HepG2 (cell line): Measurements from ENCODE around the gene EXOC3L2. TPM values are rescaled to one million over a fixed set of nuclear protein-coding genes. Genes with fewer than 3 reads are reported as not detected.

Source experiments
- ATAC-seq: fragments of 200-7000 bp; cut with Tn5 transposase; 3 replicates; pipeline ENCODE4 v1.9.1; 2020; ENCODE audit warnings: mild to moderate bottlenecking, moderate library complexity
- BruUV-seq: library from RNA; stranded (reverse); fragments of 400-500 nt; replicated peaks from 2 replicates; lab custom pipeline; 2021; lab: Mats Ljungman, UMichigan
- CTCF ChIA-PET: fragments of 300-600 bp; formaldehyde crosslinking; extraction: SDS; loops from one replicate; lab custom pipeline; 2021; ENCODE audit warnings: low total read pairs, inconsistent platforms, low intra/inter-chr PET ratio; lab: Yijun Ruan, JAX
- POLR2A ChIA-PET: fragments of 350-600 bp; sonication (Branson Sonifier 250); formaldehyde crosslinking; loops from one replicate; lab custom pipeline; 2020; ENCODE audit warnings: antibody characterized with exemption, inconsistent platforms; lab: Yijun Ruan, JAX
- DNase-seq: peaks from one replicate; pipeline ENCODE4 v3.0.0-alpha.2; 2015; ENCODE audit warnings: low spot score
- FAIRE-seq: peaks from 3 replicates; lab custom pipeline; 2011; peaks lifted over from hg19 to GRCh38; lab: Jason Lieb, UNC
- H2AFZ ChIP-seq: one replicate; pipeline ENCODE4 v1.6.1; 2011; ENCODE audit warnings: low read length, inconsistent platforms
- H3K27ac ChIP-seq: fragments of 300-600 bp; 3 replicates; pipeline ENCODE4 v1.8.0; 2011; ENCODE audit warnings: mixed run types, mild to moderate bottlenecking, mixed read lengths, low read length, inconsistent platforms; ENCODE audit not compliant: insufficient read depth; ENCODE audit errors: extremely low read length
- H3K27me3 ChIP-seq, 2 experiments: fragments of 200-600 bp in 1 of 2; 2 replicates in 1 of 2; 3 replicates in 1 of 2; pipeline versions ENCODE4 v1.6.0 to v1.8.0; 2011; ENCODE audit warnings: low read length in 2 of 2, mild to moderate bottlenecking in 2 of 2, moderate library complexity in 2 of 2, inconsistent platforms in 1 of 2; ENCODE audit not compliant: insufficient read depth in 2 of 2, control insufficient read depth in 1 of 2
- H3K36me3 ChIP-seq, 2 experiments: fragments of 200-600 bp in 1 of 2; replicated peaks in 1 of 2; 2 replicates in 1 of 2; 3 replicates in 1 of 2; pipeline versions ENCODE4 v1.5.1 to v1.8.0; 2011; ENCODE audit warnings: low read length in 2 of 2, inconsistent platforms in 1 of 2; ENCODE audit not compliant: insufficient read depth in 2 of 2, control insufficient read depth in 1 of 2
- H3K4me1 ChIP-seq: 2 replicates; pipeline ENCODE4 v1.5.1; 2012; ENCODE audit warnings: low read length, inconsistent platforms; ENCODE audit not compliant: insufficient read depth
- H3K4me2 ChIP-seq: 2 replicates; pipeline ENCODE4 v1.6.0; 2011; ENCODE audit warnings: low read depth, low read length, inconsistent platforms
- H3K4me3 ChIP-seq, 3 experiments: fragments of 200-600 bp in 1 of 3; sonication (generic), shearing (Covaris generic) in 1 of 3; replicated peaks in 1 of 3; 2 replicates each; pipeline ENCODE4 v1.5.1; 2011 to 2016; ENCODE audit warnings: low read length in 3 of 3, inconsistent platforms in 2 of 3, low read depth in 2 of 3, mild to moderate bottlenecking in 2 of 3, control low read depth in 1 of 3, mixed read lengths in 1 of 3; ENCODE audit not compliant: insufficient read depth in 1 of 3
- H3K79me2 ChIP-seq: one replicate; pipeline ENCODE4 v1.6.1; 2011; ENCODE audit warnings: low read length, inconsistent platforms; ENCODE audit not compliant: insufficient read depth
- H3K9ac ChIP-seq: 2 replicates; pipeline ENCODE4 v1.6.0; 2011; ENCODE audit warnings: mild to moderate bottlenecking, low read depth, low read length, inconsistent platforms; ENCODE audit not compliant: insufficient read depth
- H3K9me3 ChIP-seq: 2 replicates; pipeline ENCODE4 v1.5.1; 2012; ENCODE audit warnings: mild to moderate bottlenecking, low read length
- H4K20me1 ChIP-seq: 2 replicates; pipeline ENCODE4 v1.6.0; 2011; ENCODE audit warnings: inconsistent platforms, mild to moderate bottlenecking, low read length, moderate library complexity; ENCODE audit not compliant: insufficient read depth
- CBX2 ChIP-seq, 2 experiments: fragments of 200-600 bp in 1 of 2; sonication (generic); formaldehyde crosslinking in 1 of 2; IDR thresholded peaks; 2 replicates each; pipeline versions ENCODE4 v1.7.0 to v1.8.1; 2018 to 2022; ENCODE audit warnings: low read depth in 2 of 2, low read length in 1 of 2, mild to moderate bottlenecking in 1 of 2, missing genetic modification reagents in 1 of 2
- HHEX ChIP-seq: IDR thresholded peaks from 2 replicates; pipeline ENCODE4 v1.6.1; 2016; ENCODE audit warnings: control low read depth
- HNRNPLL ChIP-seq: fragments of 200-400 bp; formaldehyde crosslinking; IDR thresholded peaks from 2 replicates; pipeline ENCODE4 v1.6.1; 2017; ENCODE audit warnings: mild to moderate bottlenecking, low read depth, low read length; ENCODE audit not compliant: poor library complexity, severe bottlenecking
- MYC ChIP-seq: sonication (generic); formaldehyde crosslinking; IDR thresholded peaks from 2 replicates; pipeline ENCODE4 v1.9.0; 2021; ENCODE audit warnings: missing genetic modification reagents, borderline replicate concordance
- NFE2L1 ChIP-seq: sonication (generic); formaldehyde crosslinking; IDR thresholded peaks from 2 replicates; pipeline ENCODE4 v1.4.0; 2020; ENCODE audit warnings: missing genetic modification reagents, mild to moderate bottlenecking, borderline replicate concordance
- ZNF660 ChIP-seq: sonication (generic); formaldehyde crosslinking; IDR thresholded peaks from 2 replicates; pipeline ENCODE4 v1.5.1; 2020; ENCODE audit warnings: mild to moderate bottlenecking, low read depth, missing genetic modification reagents, borderline replicate concordance
- ZNF720 ChIP-seq: sonication (generic); formaldehyde crosslinking; IDR thresholded peaks from 2 replicates; pipeline ENCODE4 v1.4.0; 2020; ENCODE audit warnings: missing genetic modification reagents
- WGBS: methylation state at CpG from one replicate; pipeline ENCODE4 v1.1.6; 2017; ENCODE audit warnings: low lambda C conversion rate; 5-methylcytosine and 5-hydroxymethylcytosine counted together
- in situ Hi-C: cut with HindIII; loops from 2 replicates; pipeline ENCODE4 v1.10.0; 2017; ENCODE audit warnings: low pct_unique_long_range_greater_than_20kb; ENCODE audit not compliant: extremely low pct_ligation_motif_present
- intact Hi-C: fragments of 100-400 bp; cut with micrococcal nuclease; formaldehyde crosslinking; loops from one replicate; pipeline ENCODE4 v1.10.0; 2022; ENCODE audit not compliant: unreplicated experiment
- polyA plus RNA-seq, 8 experiments: library from polyadenylated mRNA; depleted of rRNA in 3 of 8; stranded (reverse) in 7 of 8; unstranded in 1 of 8; fragments of >200 nt; fragmentation: Illumina TruSeq in 4 of 8; extraction: Trizol in 4 of 8; gene quantifications; 2 replicates each; pipeline versions ENCODE4 v1.2.1 to v1.2.3, GENCODE V29; 2011 to 2016; ENCODE audit warnings: low read depth in 4 of 8, missing spikeins in 1 of 8, mixed read lengths in 1 of 8; ENCODE audit not compliant: insufficient read depth in 1 of 8
- total RNA-seq, 5 experiments: library from RNA; depleted of rRNA; stranded (reverse); fragments of >200 nt; fragmentation: Illumina TruSeq; extraction: Trizol; gene quantifications; 2 replicates each; pipeline ENCODE4 v1.2.3, GENCODE V29; 2016; ENCODE audit warnings: low read depth in 1 of 5
- TF ChIP-seq, protein P1 (sequence below): IDR thresholded peaks from 2 replicates; pipeline ENCODE4 v1.6.1; 2016; ENCODE audit warnings: missing compliant biosample characterization, missing genetic modification reagents, borderline replicate concordance
- TF ChIP-seq, protein P2 (sequence below): sonication (generic); formaldehyde crosslinking; IDR thresholded peaks from 2 replicates; pipeline ENCODE4 v1.4.0; 2020; ENCODE audit warnings: low read depth, missing genetic modification reagents
- TF ChIP-seq, protein P3 (sequence below): sonication (generic); formaldehyde crosslinking; IDR thresholded peaks from 2 replicates; pipeline ENCODE4 v1.4.0; 2020; ENCODE audit warnings: missing genetic modification reagents
- TF ChIP-seq, protein P4 (sequence below): sonication (generic); formaldehyde crosslinking; IDR thresholded peaks from 2 replicates; pipeline ENCODE4 v1.4.0; 2020; ENCODE audit warnings: missing genetic modification reagents, borderline replicate concordance
- TF ChIP-seq, protein P5 (sequence below): sonication (generic); formaldehyde crosslinking; IDR thresholded peaks from 2 replicates; pipeline ENCODE4 v1.5.0; 2020; ENCODE audit warnings: mild to moderate bottlenecking, missing genetic modification reagents

The EXOC3L2 gene
- total and polyA plus RNA-seq, 2 of the 13 experiments (the other 11 are each of a cell fraction or from before 2014, with no cell fraction given), result 0.21 TPM; not detected in 1

DNA sequence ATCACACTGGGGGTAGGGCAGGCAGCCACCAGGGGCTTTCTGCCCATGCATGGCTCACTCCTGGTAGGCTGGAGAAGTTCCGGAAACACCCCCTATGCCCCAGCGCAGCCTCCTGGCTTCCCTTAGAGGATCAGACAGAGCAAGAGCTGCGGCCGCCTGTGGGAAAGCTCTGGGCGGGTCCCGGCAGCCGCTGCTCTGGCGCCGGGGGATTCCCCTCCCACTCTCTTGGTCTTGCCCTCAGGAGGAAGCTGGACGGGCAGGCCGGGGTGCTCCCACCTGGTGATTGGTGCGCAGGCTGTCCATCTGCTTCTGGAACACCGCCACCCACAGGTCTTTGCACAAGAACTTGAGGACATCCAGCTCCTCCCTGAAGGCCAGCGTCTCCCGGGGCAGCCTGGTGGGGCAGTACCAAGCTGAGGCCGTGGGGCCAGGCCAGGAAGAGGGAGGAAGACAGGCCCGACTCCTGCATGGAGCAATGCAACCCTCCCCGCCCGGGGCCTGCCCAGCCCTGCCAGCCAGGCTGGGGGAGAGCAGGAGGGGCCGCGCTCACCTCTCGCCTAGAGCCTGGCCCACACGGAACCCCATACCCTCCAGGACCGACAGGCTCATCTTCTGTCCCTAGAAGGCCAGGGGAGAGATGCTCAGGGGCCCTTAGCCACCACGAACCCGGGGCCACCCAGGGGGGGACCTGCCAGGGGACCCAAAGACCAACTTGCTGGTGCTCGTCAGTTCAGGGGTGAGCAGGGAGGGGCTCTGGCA is 80.5 kb downstream of the EXOC3L2 start:
- H3K4me1 ChIP-seq, result peaks cover 96% of the 10 kb centered on the region
- peak overlapping the region; percentile 76 for H3K4me2 ChIP-seq
- H3K4me3 ChIP-seq, result peak overlapping the region; percentile 28 to 64 (median 36)
- H3K9ac ChIP-seq, result no peak overlapping the region; the same call in 1 of the 2 replicates
- peaks cover 12 to 21% of the 10 kb centered on the region in 2 experiments; a peak in 4 of 5 replicates for H3K27me3 ChIP-seq
- no peak overlapping the region for H2AFZ ChIP-seq
- no peaks in the 10 kb centered on the region for H4K20me1 ChIP-seq
- in situ Hi-C loops, result no loop called here
- DNase-seq (peak; percentile 79), FAIRE-seq (peak; percentile 66), ATAC-seq (peak; percentile 57)
- no TSS peak for BruUV-seq
- ChIA-PET POLR2A (interaction anchor here (0.8 to 2.1 kb wide), 6 partner anchors 9 to 275 kb away, joined by 3 to 21 read pairs (median 4); partner anchors contain the start of genes BLOC1S3 and TRAPPC6A), CTCF (interaction anchor here (0.8 kb wide), 1 partner anchor 24 kb away, joined by 3 read pairs; no protein-coding TSS in a partner anchor)
- no peaks in the 10 kb centered on the region for H3K36me3 ChIP-seq
- no peaks in the 10 kb centered on the region for H3K9me3 ChIP-seq
- no peaks in the 10 kb centered on the region for H3K79me2 ChIP-seq
- WGBS, result 72% methylated on average over 7 of the region's 27 CpGs
- no peak overlapping the region for H3K27ac ChIP-seq
- intact Hi-C loops, result loop anchor here (2.0 kb wide), 1 partner anchor 174 kb away; no protein-coding TSS in a partner anchor
- TF ChIP-seq ZNF720, result no peak
- TF ChIP-seq, protein P1, sequence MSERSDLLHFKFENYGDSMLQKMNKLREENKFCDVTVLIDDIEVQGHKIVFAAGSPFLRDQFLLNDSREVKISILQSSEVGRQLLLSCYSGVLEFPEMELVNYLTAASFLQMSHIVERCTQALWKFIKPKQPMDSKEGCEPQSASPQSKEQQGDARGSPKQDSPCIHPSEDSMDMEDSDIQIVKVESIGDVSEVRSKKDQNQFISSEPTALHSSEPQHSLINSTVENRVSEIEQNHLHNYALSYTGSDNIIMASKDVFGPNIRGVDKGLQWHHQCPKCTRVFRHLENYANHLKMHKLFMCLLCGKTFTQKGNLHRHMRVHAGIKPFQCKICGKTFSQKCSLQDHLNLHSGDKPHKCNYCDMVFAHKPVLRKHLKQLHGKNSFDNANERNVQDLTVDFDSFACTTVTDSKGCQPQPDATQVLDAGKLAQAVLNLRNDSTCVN, result no peak
- TF ChIP-seq NFE2L1 (CRISPR knock-in tag), result no peak
- TF ChIP-seq, protein P2, sequence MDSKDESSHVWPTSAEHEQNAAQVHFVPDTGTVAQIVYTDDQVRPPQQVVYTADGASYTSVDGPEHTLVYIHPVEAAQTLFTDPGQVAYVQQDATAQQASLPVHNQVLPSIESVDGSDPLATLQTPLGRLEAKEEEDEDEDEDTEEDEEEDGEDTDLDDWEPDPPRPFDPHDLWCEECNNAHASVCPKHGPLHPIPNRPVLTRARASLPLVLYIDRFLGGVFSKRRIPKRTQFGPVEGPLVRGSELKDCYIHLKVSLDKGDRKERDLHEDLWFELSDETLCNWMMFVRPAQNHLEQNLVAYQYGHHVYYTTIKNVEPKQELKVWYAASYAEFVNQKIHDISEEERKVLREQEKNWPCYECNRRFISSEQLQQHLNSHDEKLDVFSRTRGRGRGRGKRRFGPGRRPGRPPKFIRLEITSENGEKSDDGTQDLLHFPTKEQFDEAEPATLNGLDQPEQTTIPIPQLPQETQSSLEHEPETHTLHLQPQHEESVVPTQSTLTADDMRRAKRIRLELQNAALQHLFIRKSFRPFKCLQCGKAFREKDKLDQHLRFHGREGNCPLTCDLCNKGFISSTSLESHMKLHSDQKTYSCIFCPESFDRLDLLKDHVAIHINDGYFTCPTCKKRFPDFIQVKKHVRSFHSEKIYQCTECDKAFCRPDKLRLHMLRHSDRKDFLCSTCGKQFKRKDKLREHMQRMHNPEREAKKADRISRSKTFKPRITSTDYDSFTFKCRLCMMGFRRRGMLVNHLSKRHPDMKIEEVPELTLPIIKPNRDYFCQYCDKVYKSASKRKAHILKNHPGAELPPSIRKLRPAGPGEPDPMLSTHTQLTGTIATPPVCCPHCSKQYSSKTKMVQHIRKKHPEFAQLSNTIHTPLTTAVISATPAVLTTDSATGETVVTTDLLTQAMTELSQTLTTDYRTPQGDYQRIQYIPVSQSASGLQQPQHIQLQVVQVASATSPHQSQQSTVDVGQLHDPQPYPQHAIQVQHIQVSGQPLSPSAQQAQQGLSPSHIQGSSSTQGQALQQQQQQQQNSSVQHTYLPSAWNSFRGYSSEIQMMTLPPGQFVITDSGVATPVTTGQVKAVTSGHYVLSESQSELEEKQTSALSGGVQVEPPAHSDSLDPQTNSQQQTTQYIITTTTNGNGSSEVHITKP (CRISPR knock-in tag), result peak; percentile 82
- TF ChIP-seq, protein P3, sequence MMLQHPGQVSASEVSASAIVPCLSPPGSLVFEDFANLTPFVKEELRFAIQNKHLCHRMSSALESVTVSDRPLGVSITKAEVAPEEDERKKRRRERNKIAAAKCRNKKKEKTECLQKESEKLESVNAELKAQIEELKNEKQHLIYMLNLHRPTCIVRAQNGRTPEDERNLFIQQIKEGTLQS (CRISPR knock-in tag), result no peak
- 0 out of 2 replicates have a peak, but pooled peaks have one; percentile 13 for TF ChIP-seq MYC (CRISPR knock-in tag)
- no peak for TF ChIP-seq ZNF660 (CRISPR knock-in tag)
- peak; percentile 43 for TF ChIP-seq HNRNPLL
- no peak for TF ChIP-seq CBX2 (IDR thresholded peaks at IDR 0.05; ENCODE audit: low read depth, low read length)
- no peak for TF ChIP-seq CBX2 (CRISPR knock-in tag; IDR thresholded peaks at IDR 0.05; ENCODE audit: low read depth)
- TF ChIP-seq, protein P4, sequence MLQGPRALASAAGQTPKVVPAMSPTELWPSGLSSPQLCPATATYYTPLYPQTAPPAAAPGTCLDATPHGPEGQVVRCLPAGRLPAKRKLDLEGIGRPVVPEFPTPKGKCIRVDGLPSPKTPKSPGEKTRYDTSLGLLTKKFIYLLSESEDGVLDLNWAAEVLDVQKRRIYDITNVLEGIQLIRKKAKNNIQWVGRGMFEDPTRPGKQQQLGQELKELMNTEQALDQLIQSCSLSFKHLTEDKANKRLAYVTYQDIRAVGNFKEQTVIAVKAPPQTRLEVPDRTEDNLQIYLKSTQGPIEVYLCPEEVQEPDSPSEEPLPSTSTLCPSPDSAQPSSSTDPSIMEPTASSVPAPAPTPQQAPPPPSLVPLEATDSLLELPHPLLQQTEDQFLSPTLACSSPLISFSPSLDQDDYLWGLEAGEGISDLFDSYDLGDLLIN (CRISPR knock-in tag), result no peak
- TF ChIP-seq HHEX (CRISPR knock-in tag), result no peak
- TF ChIP-seq, protein P5, sequence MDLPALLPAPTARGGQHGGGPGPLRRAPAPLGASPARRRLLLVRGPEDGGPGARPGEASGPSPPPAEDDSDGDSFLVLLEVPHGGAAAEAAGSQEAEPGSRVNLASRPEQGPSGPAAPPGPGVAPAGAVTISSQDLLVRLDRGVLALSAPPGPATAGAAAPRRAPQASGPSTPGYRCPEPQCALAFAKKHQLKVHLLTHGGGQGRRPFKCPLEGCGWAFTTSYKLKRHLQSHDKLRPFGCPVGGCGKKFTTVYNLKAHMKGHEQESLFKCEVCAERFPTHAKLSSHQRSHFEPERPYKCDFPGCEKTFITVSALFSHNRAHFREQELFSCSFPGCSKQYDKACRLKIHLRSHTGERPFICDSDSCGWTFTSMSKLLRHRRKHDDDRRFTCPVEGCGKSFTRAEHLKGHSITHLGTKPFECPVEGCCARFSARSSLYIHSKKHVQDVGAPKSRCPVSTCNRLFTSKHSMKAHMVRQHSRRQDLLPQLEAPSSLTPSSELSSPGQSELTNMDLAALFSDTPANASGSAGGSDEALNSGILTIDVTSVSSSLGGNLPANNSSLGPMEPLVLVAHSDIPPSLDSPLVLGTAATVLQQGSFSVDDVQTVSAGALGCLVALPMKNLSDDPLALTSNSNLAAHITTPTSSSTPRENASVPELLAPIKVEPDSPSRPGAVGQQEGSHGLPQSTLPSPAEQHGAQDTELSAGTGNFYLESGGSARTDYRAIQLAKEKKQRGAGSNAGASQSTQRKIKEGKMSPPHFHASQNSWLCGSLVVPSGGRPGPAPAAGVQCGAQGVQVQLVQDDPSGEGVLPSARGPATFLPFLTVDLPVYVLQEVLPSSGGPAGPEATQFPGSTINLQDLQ (CRISPR knock-in tag), result no peak
